Right ventricle myocardium inferior (tissue), 1 donor: Measurements from ENCODE around the gene NTRK3. TPM values are rescaled to one million over a fixed set of nuclear protein-coding genes. Genes with fewer than 3 reads are reported as not detected.

ENCODE experiments used
- ATAC-seq: fragments of 200-7000 bp; cut with Tn5 transposase; one replicate; pipeline ENCODE4 v1.9.1; 2020; ENCODE audit warnings: mild to moderate bottlenecking, moderate library complexity
- DNase-seq: peaks from one replicate; pipeline ENCODE4 v3.0.0; 2021; ENCODE audit errors: missing footprints
- intact Hi-C: fragments of 100-400 bp; cut with DNase I; formaldehyde crosslinking; loops from one replicate; pipeline ENCODE4 v1.11.0; 2022
- total RNA-seq: library from RNA; stranded (reverse); fragmentation: NEBNext Ultra II Directional; extraction: Animal tissue kit (Norgen Biotek cat#: 25700); gene quantifications from one replicate; pipeline ENCODE4 v1.2.1, GENCODE V29; 2021
- donor health status: DM: no; HTN: yes; CAD: no; lungs with severe emphysema.

NTRK3 gene
- total RNA-seq, 1 donor from 2014 or later, result 5.1 TPM

DNA sequence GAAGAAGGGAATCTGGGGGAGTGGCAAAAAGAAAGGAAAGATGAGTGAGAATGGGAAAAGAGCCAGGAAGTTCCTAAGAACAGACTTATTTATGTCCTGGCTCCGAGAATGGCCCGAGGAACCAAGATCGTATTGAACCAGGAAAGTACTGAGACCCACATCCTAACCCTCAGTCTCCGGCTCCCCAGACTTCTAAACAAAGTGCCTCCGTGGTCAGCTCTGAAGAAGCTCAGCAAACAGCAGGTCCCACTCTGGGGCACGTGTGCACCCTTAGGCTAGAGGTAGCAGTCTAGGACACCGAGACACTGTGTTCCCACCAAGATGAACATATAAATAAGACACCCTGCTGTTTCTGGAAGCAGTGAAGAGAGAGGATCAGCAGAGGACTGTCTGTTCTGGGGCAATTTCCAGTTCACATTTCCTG lies 307.4 kb downstream of the NTRK3 start:
- intact Hi-C loops, result loop anchor here (2.0 kb wide), 1 partner anchor 98 kb away; no protein-coding TSS in a partner anchor
- ATAC-seq, result peak; percentile 74

DNA sequence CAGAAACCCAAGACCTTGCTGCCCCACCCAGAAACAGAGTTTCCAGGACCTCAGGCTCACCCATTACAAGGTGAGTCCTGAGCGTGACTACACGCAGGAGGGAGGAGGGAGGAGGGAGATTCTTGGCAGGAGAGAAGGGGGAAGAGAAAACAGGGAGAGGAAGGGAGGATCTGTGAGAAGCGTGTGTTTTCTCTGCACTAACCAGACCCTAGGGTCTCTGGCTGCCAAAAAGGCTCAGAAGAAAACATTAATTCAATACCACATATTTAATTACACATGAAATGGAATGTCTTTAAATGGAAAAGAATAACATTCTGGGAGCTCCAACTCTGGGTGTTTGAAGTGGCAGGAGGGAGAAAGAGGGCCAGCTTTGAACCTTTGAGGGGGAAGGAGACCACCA lies 309.0 kb downstream of the NTRK3 start:
- ATAC-seq (no peak), DNase-seq (no peak)
- intact Hi-C loops, result no loop called here

More for the DNA sequence above, 307.4 kb downstream of the NTRK3 start:
- DNase-seq, result no peak

DNA sequence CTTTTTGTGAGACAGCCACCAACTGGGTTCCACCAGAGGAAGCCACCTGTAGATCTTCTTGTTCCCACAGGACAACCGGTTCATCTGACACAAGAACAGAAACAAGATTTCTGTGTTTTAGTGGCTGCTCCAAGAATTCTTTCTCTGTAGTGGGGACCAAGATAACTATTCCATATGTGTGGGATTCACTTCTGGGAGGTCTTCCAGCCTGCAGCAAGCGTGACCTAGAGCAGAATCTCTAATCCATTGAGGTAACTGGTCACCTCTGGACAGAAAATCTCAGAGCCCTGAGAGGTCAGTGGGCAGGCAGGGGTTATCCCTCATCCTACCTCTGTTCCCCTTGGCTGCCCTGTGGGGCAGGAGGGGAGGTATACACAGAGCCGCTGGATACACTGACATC lies 311.3 kb downstream of the NTRK3 start:
- intact Hi-C loops, result no loop called here
- ATAC-seq, result no peak
- DNase-seq, result no peak

DNA sequence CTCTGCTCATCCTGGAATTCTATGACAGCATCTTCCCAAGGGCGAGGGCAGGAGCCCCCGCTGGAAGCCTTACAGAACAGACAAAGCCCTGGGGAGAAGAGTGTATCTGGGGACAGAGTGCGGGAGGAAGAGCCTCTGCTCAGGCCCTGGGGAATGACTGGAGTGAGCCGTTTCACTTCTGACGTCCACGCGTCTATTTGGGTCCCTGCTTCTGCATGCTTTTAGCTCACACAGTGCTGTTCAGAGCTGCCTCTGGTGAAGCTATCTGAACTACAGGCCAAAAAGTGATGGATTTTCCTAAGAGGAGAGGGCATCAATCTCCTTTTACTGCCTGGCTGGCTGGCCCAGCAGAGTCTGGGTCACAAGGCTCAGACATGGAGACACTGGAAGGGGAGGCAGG lies 311.8 kb downstream of the NTRK3 start:
- intact Hi-C loops, result no loop called here
- DNase-seq, result no peak
- ATAC-seq, result peak; percentile 15

DNA sequence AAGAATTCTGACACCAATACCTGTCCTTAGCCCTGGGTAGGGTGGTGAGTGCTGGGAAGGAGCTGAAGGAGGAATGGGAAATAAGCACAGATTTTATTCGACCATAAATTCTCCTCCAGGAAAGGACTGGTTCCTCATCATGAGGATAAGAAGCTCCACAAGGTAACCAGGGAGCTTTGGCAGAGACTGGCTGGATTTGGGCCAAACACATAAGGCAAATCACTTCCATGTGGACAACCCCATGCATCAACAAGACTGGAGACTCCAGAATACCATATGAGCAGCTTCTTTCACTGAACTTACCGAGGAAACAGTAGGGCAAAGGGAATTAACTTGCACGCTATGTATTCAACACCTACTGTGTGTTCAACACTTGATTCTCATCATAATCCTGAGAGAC lies 312.5 kb downstream of the NTRK3 start:
- no peak for ATAC-seq
- intact Hi-C loops, result no loop called here
- no peak for DNase-seq

DNA sequence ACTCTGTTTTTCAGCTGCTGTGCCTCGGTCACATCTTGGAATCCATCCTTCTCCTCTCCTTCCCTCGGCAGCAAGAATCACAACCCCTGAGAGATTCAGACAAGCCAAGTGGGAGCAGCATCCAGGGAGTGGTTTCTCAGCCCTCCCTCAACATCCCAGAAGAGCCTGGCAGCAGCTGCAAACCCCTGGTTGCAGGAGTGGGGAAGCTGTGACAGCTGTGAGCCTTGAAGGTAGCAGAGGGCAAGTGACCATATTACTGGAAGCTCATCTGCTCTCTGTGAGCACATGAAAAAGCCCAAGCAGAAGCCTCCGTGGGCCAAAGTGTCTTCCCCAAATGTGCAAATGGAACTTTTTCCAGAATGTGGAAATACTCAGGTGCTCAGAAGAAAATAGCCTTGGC lies 312.9 kb downstream of the NTRK3 start:
- intact Hi-C loops, result no loop called here
- DNase-seq, result no peak
- no peak for ATAC-seq

DNA sequence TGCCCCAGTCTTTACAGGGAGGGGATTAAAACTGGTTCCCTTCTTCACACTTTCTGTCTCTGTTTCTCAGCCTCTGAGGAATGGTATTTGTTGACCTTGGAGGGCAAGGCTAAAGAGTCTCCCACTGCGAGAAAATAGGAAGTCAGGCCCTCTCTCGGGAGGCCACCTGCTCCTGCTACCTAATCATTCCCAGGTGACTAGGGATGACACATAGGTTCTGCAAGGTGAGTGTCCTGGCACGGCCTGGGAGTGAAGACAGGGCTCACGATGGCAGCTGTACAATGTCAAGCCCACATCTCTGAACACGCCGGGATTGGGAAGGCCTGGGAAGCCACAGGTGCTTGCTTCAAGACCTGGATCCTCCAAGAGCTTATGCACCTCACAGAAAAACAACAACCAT lies 314.2 kb downstream of the NTRK3 start:
- ATAC-seq (no peak), DNase-seq (no peak)
- intact Hi-C loops, result no loop called here

DNA sequence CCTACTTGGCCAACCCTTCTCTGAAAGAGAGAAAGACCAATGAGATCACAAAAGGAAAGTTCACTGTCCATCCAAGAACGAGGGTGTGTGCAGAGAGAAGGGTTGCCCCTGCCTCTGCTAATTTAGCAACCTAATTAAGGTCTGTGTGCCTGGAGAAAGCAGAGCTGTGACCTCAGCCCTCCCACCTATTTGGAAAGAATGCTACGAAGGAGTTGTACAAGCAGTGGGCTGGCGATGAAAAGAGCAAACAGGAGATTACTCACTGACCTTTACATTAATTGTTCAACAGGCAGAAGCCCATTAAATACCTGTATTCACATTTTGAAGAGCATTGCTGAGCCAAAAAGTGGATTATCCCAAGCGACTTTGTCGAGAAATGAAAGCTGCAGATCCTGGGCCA lies 314.9 kb downstream of the NTRK3 start:
- ATAC-seq (no peak), DNase-seq (no peak)
- intact Hi-C loops, result no loop called here

DNA sequence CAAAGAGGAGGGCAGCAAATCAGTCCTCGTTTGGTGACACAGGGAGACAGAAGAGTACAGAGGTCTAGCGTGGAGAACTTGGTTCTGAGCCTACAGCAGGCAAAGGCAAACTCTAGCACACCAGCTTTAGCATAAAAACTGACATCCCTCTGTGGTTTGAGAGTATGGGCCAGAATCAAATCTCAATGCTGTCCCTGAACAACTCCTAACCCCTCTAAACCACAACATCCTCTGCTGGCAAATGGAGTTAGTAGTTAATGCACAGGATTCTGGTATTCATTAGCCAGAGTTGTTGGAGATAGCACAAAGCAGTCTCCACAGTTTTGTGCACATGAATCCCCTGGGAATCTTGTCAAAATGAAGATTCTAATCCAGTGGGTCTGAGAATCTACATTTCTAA lies 315.8 kb downstream of the NTRK3 start:
- DNase-seq (no peak), ATAC-seq (no peak)
- intact Hi-C loops, result no loop called here

DNA sequence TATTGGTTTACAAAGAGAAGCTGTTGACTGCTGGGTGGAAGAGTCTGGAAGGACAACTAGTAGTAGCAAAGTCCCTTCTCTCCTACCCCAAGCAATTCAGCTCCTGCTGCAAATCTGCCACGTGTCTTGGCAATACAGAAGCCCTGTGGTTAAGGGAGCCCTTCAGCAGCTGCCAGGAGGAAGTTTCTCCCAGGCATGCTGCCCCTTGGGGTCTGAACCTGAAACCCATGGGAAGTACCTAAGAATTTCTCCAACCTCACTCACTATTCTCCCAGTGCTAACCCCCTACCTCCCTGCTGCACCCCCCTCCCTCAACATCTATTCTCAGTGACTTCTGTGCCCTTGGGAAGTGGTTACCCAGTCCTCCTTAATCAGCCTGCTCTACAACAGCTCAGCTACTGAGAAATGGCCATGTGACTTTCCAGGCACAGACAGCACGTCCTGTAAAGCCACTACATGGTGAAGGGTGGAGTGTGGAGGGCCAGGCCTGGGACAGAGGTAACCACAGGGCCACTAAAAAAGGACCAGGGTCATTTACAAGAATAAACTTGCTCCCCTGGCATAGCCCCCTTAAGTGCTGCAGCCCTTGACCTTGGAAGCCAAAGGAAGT lies 316.6 kb downstream of the NTRK3 start:
- intact Hi-C loops, result no loop called here
- no peak for DNase-seq
- peak; percentile 72 for ATAC-seq

DNA sequence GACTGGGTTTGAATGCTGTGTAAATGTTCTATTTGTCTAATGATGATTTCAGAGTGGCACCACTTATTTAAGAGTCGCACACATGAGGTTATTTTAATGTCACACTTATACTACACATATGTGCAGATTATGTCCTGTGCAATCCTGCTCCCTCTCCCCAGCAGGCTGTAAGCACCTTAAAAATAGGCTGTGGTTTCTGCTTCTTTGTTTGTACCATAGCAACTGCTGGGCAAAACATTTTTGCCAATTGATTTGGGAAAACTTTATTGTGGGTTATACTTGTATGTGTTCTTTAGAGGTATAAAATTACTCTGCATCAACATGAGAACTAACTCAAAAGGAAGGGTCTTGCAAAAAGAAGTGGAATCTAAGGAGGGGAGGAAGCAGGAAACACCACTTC lies 318.5 kb downstream of the NTRK3 start:
- intact Hi-C loops, result no loop called here
- ATAC-seq, result no peak
- DNase-seq, result no peak

DNA sequence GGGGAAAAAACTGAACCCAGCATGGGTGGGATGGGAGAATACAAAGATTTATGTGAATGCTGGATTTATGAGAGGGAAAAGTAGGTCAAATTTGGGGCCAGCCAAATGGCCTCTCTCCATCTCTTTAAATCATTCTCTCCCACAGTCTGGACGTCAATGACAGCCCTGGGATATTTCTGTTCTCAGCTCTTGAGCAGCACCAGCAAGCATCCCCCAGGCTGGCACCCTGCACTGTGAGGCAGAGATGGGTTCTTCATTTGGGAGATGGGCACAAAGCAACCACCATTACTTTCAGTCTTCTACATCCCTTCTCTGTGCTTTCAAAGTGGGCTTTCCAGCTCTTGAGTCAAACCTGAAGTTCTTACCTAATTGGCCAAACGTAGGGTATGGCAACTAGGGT lies 321.0 kb downstream of the NTRK3 start:
- no peak for ATAC-seq
- no peak for DNase-seq
- intact Hi-C loops, result no loop called here

DNA sequence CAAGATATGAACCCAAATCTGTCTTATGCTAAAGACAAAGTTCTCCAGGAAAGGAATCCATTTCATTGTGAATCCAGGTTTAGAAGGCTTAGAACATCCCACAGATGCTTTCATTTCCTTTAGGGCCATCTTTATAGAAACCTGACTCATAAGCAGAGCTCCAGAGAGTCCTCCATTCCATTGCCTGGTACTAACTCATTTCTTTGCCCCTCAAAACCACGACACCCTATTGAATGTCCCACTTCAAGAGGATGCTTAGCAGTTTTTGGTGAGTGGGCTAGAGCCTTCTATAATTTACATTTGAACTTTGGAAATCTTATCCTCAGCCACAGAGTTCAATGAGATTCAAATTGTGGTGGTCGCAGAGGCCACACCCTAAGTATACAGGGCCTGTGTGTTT lies 325.0 kb downstream of the NTRK3 start:
- intact Hi-C loops, result no loop called here
- no peak for ATAC-seq
- no peak for DNase-seq

DNA sequence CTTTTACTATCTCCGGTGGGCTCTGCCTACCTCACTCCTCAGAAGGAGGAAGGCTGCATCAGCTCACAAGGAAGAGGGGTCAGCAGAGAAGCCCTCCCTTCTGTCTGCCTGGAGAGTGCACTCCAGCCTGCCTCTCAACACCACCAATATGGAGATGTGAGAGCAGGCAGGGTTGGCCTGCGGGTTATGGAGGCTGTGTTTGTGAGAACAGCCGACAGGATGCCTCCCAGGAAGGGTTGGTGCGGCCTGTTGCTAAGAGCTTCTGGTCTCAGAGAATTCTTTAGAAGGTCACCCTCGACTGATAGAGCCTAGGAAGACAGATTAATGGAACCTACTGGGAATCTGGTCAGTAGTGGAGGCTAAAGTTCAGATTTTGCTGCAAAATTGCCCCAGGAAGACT lies 326.1 kb downstream of the NTRK3 start:
- no peak for ATAC-seq
- no peak for DNase-seq
- intact Hi-C loops, result no loop called here

DNA sequence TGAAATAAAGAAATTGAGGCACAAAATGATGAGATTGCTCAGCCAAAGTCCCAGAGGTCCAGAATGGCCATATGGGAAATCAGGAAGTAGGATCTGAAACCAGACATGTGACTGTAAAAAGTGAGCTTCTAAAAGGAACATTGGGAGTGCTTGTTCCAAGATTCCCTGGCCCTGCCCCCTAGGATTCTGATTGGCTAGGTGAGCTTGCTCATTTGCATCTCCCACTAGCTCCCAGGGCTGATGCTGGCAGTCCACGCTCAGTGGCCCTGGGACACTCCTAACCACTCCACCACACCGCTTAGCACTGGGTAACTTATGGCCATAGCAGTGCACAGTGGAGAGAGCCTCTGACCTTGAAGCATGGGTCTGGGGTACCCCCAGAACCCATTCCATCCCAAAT lies 326.7 kb downstream of the NTRK3 start:
- DNase-seq (no peak), ATAC-seq (no peak)
- intact Hi-C loops, result no loop called here

DNA sequence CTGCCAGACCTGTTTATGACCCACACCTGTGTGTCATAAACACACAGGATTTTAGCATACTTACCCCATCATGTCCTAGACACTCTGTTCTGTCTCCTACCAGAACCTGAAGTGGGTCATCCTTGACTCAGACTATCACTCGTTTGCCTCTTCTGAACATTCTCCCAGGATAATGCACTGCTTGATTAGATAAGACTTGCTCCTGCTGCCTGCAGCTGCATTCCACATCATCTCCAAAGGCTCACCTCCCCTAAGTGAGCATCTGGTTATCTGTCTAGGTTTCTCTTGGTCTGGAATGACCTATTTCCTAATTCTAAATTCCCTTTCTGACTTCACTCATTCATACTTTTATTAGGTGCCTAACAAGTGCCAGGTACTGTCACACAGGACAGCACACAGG lies 332.1 kb downstream of the NTRK3 start:
- ATAC-seq (no peak), DNase-seq (no peak)
- intact Hi-C loops, result no loop called here

DNA sequence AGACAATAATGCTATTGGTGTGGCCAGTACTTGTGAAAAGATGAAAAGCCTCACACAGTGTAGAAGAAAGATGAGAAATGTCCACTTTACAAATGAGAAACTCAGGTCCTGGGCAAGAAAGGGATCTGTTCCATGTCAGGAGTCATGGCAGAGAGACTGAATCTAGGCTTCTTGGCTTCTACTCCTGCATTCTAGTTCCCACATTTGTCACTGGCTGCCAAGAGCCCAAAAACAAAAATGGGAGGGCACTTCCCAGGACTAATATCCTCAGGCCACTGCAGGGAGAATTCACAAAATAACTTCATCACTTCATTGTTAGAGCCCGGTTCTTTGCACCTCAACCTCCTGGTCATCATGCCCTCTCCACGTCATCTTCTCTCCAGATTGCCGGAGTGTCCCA lies 337.5 kb downstream of the NTRK3 start:
- intact Hi-C loops, result no loop called here
- DNase-seq, result no peak
- peak; percentile 42 for ATAC-seq

DNA sequence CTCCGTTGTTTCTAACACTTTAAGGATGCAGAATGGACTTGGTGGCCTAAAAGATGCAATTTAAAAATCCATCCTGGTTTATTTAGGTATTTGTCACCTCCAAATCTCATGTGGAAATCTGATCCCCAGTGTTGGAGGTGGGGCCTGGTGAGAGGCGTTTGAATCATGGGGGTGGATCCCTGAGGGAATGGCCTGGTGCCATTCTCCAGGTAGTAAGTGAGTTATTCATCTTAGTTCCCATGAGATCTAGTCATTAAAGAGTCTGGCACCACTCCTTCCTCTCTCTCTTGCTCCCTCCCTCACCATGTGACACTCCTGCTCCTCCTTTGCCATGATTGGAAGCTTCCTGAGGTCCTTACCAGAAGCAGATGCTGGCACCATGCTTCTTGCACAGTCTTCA lies 339.1 kb downstream of the NTRK3 start:
- ATAC-seq, result no peak
- intact Hi-C loops, result no loop called here
- DNase-seq, result no peak

DNA sequence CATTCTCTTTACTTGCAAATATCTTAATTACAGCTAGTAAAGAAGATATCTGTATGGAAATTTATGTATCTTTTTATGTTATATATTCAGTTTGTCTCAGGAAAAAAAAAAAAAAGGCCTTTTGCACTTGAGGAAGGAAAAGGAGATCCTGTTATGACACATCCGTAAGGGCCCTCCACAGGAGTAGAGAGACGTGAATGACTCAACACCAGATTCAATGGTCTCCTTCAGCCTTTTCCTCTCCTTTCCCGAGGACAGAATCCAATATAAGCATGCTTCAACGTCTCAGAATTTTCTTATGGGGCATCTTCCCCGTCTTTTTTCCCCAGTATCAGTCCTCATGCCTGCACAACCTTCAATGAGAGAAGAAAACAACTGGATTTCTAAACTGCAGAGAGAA lies 340.3 kb downstream of the NTRK3 start:
- DNase-seq, result no peak
- intact Hi-C loops, result no loop called here
- no peak for ATAC-seq

DNA sequence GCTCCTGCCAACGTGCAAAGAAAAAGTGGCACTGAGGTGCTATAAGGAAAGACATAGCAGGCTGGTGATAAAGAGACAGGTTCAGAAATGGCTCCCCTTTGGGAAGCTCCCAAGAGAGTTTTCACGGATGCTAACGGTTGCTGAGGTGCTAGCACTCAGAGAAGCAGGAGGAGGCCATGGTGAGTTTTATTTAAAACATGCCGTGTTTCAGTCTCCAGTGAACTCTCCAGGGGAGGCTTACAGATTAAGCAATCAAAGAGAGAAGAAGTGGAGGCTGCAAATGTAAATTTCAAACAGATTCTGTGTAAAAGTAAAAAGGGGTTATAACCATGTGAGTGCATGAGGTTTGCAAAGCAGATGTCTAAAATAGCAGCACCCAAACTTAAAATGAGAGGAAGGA lies 346.2 kb downstream of the NTRK3 start:
- intact Hi-C loops, result no loop called here
- ATAC-seq (no peak), DNase-seq (no peak)

DNA sequence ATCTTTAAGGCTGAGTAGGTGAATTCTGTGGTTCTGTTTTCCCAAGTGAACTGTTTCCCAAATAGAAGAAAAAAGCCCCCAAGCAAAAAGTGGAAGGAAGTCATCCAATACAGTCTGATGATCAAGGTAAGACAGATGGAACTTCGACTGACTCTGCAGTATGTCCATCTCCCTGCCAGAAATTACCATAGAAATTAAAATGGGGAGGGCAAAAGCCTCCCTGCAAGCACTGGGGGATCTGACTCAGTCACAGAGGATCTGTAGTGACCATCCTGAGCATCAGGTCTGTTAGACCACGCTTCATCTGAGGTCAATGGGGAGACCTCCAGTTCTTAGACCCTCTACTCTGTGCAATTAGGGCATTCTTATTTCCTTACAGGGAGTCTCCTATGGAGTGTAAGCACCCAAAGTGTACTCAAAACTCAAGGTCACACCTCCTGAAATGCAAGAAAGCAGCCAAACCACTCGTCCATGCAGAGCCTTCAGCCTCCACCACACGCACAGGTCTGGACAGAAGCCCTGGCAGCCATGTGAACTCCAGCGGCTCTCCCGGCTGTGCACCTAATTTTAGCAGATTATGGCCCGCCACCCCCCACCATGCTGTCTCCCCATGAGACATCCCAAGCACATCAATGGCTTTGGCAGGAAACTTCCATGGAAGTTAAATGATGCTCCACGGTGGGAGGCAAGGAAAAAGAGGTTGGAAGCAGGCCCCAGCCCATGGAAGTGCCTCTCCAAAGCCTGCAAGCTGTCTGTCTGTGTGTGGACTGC lies 348.7 kb downstream of the NTRK3 start:
- intact Hi-C loops, result no loop called here

More for the DNA sequence above, 348.7 kb downstream of the NTRK3 start:
- ATAC-seq (peak; percentile 62), DNase-seq (peak; percentile 68)
